Cortex of kidney (tissue), 1 donor: Measurements from ENCODE around the gene RASA3.

ENCODE experiments used
- DNase-seq: peaks from one replicate; lab custom pipeline; 2025; lab: John Stamatoyannopoulos, UW

RASA3 gene

GRCh38 chr13:113950451-113951245, 181.8 kb downstream of the RASA3 start:
- no peak for DNase-seq

- no peak for DNase-seq
Measured at GRCh38 chr13:113949546-113949945, 182.9 kb downstream of the RASA3 start.

- DNase-seq, result no peak
Measured at GRCh38 chr13:113948034-113948742, 184.2 kb downstream of the RASA3 start.

GRCh38 chr13:113947311-113948033, 185.0 kb downstream of the RASA3 start:
- DNase-seq, result no peak

- DNase-seq, result no peak
Measured at GRCh38 chr13:113946409-113947181, 185.8 kb downstream of the RASA3 start.

GRCh38 chr13:113945857-113946408, 186.5 kb downstream of the RASA3 start:
- no peak for DNase-seq

GRCh38 chr13:113943821-113944565, 188.4 kb downstream of the RASA3 start:
- DNase-seq, result no peak

GRCh38 chr13:113942591-113943103, 189.8 kb downstream of the RASA3 start:
- DNase-seq, result no peak

GRCh38 chr13:113941571-113942191, 190.7 kb downstream of the RASA3 start:
- DNase-seq, result no peak

- no peak for DNase-seq
Measured at GRCh38 chr13:113939944-113940297, 192.5 kb downstream of the RASA3 start.

GRCh38 chr13:113939129-113939943, 193.1 kb downstream of the RASA3 start:
- DNase-seq, result no peak

- DNase-seq, result no peak
Measured at GRCh38 chr13:113938716-113939115, 193.7 kb downstream of the RASA3 start.

- DNase-seq, result no peak
Measured at GRCh38 chr13:113938246-113938645, 194.2 kb downstream of the RASA3 start.

- DNase-seq, result no peak
Measured at GRCh38 chr13:113937527-113938180, 194.8 kb downstream of the RASA3 start.

GRCh38 chr13:113937073-113937472, 195.3 kb downstream of the RASA3 start:
- no peak for DNase-seq

GRCh38 chr13:113936166-113936965, 196.1 kb downstream of the RASA3 start:
- DNase-seq, result no peak

GRCh38 chr13:113935001-113935844, 197.2 kb downstream of the RASA3 start:
- no peak for DNase-seq
